WTC11 (cell line): Measurements from ENCODE around the gene RASSF9. TPM values are rescaled to one million over a fixed set of nuclear protein-coding genes. Genes with fewer than 3 reads are reported as not detected.

Source experiments
- ATAC-seq: fragments of 200-7000 bp; cut with Tn5 transposase; 2 replicates; pipeline ENCODE4 v1.10.0; 2021; ENCODE audit warnings: mild to moderate bottlenecking, moderate library complexity
- CTCF ChIA-PET: fragments of 300-600 bp; sonication (Branson Sonifier 250); formaldehyde crosslinking; loops from one replicate; lab custom pipeline; 2021; ENCODE audit warnings: antibody characterized with exemption; lab: Charles Lee
- POLR2A ChIA-PET: fragments of 350-600 bp; sonication (Branson Sonifier 250); formaldehyde crosslinking; loops from one replicate; lab custom pipeline; 2021; ENCODE audit warnings: antibody characterized with exemption; lab: Charles Lee
- DNase-seq: peaks from one replicate; pipeline ENCODE4 v3.0.0; 2021; ENCODE audit warnings: low spot score
- H3K27ac Mint-ChIP-seq: 2 replicates; pipeline ENCODE4 v1.8.0; 2021; ENCODE audit warnings: mixed read lengths
- H3K27me3 Mint-ChIP-seq: 2 replicates; pipeline ENCODE4 v1.8.0; 2021; ENCODE audit warnings: low read depth, mild to moderate bottlenecking, moderate library complexity, mixed read lengths
- H3K36me3 Mint-ChIP-seq: 2 replicates; pipeline ENCODE4 v1.8.0; 2021; ENCODE audit warnings: mixed read lengths
- H3K4me1 Mint-ChIP-seq: 2 replicates; pipeline ENCODE4 v1.8.0; 2022; ENCODE audit warnings: mixed read lengths
- H3K4me3 Mint-ChIP-seq: 2 replicates; pipeline ENCODE4 v1.8.0; 2021; ENCODE audit warnings: mild to moderate bottlenecking, moderate library complexity, mixed read lengths
- H3K9me3 Mint-ChIP-seq: 2 replicates; pipeline ENCODE4 v1.8.0; 2021; ENCODE audit warnings: mixed read lengths
- ARID4B ChIP-seq: sonication (generic); formaldehyde crosslinking; IDR thresholded peaks from 2 replicates; pipeline ENCODE4 v1.8.0; 2023; ENCODE audit warnings: missing genetic modification reagents, mild to moderate bottlenecking, borderline replicate concordance
- CREM ChIP-seq: sonication (generic); formaldehyde crosslinking; IDR thresholded peaks from 2 replicates; pipeline ENCODE4 v1.8.1; 2022; ENCODE audit warnings: mild to moderate bottlenecking, missing genetic modification reagents, moderate library complexity
- FOXK1 ChIP-seq: sonication (generic); formaldehyde crosslinking; IDR thresholded peaks from 2 replicates; pipeline ENCODE4 v1.8.0; 2022; ENCODE audit warnings: mild to moderate bottlenecking, moderate library complexity, missing genetic modification reagents
- GTF2I ChIP-seq: fragments of 250-450 bp; sonication (Bioruptor Pico); conservative IDR thresholded peaks from 2 replicates; pipeline ENCODE4 v1.4.0; 2021; ENCODE audit warnings: mild to moderate bottlenecking
- IRF1 ChIP-seq: sonication (generic); formaldehyde crosslinking; IDR thresholded peaks from 2 replicates; pipeline ENCODE4 v1.8.0; 2023; ENCODE audit warnings: missing genetic modification reagents
- MXD4 ChIP-seq: fragments of 250-450 bp; sonication (Bioruptor Pico); IDR thresholded peaks from 2 replicates; pipeline ENCODE4 v1.8.0; 2021; ENCODE audit warnings: mild to moderate bottlenecking, moderate library complexity, borderline replicate concordance
- NFYB ChIP-seq: sonication (generic); formaldehyde crosslinking; conservative IDR thresholded peaks from 2 replicates; pipeline ENCODE4 v1.8.0; 2022; ENCODE audit warnings: low read depth, missing genetic modification reagents
- NR3C1 ChIP-seq: sonication (generic); formaldehyde crosslinking; conservative IDR thresholded peaks from 2 replicates; pipeline ENCODE4 v1.8.1; 2023; ENCODE audit warnings: low read depth, mild to moderate bottlenecking, missing genetic modification reagents
- RELA ChIP-seq: sonication (generic); formaldehyde crosslinking; IDR thresholded peaks from 2 replicates; pipeline ENCODE4 v1.8.1; 2022; ENCODE audit warnings: missing genetic modification reagents, mild to moderate bottlenecking, borderline replicate concordance
- SOX15 ChIP-seq: fragments of 250-450 bp; sonication (Bioruptor Pico); IDR thresholded peaks from 2 replicates; pipeline ENCODE4 v1.9.0; 2021; ENCODE audit warnings: mild to moderate bottlenecking
- SP1 ChIP-seq: sonication (generic); formaldehyde crosslinking; conservative IDR thresholded peaks from 2 replicates; pipeline ENCODE4 v1.8.1; 2022; ENCODE audit warnings: missing genetic modification reagents
- ZBTB21 ChIP-seq: sonication (generic); formaldehyde crosslinking; IDR thresholded peaks from 2 replicates; pipeline ENCODE4 v1.8.1; 2023; ENCODE audit warnings: mild to moderate bottlenecking, missing genetic modification reagents, borderline replicate concordance
- ZNF121 ChIP-seq: sonication (generic); formaldehyde crosslinking; IDR thresholded peaks from 2 replicates; pipeline ENCODE4 v1.8.0; 2023; ENCODE audit warnings: missing genetic modification reagents
- ZNF219 ChIP-seq: sonication (generic); formaldehyde crosslinking; IDR thresholded peaks from 2 replicates; pipeline ENCODE4 v1.8.0; 2023; ENCODE audit warnings: missing genetic modification reagents, mild to moderate bottlenecking, borderline replicate concordance
- ZNF396 ChIP-seq: fragments of 250-450 bp; sonication (Bioruptor Pico); IDR thresholded peaks from 2 replicates; pipeline ENCODE4 v1.8.0; 2021; ENCODE audit warnings: mild to moderate bottlenecking, moderate library complexity, borderline replicate concordance
- ZSCAN18 ChIP-seq: fragments of 250-450 bp; sonication (Bioruptor Pico); IDR thresholded peaks from 2 replicates; pipeline ENCODE4 v2.1.2; 2022; ENCODE audit warnings: mild to moderate bottlenecking, moderate library complexity
- total RNA-seq: library from RNA; stranded (reverse); gene quantifications from 3 replicates; pipeline ENCODE4 v1.2.3, GENCODE V29; 2021
- TF ChIP-seq, protein P1 (sequence below): sonication (generic); formaldehyde crosslinking; IDR thresholded peaks from 2 replicates; pipeline ENCODE4 v1.8.1; 2023; ENCODE audit warnings: mild to moderate bottlenecking, missing genetic modification reagents
- TF ChIP-seq, protein P2 (sequence below): sonication (generic); formaldehyde crosslinking; IDR thresholded peaks from 2 replicates; pipeline ENCODE4 v1.8.1; 2022; ENCODE audit warnings: low read depth, missing genetic modification reagents, borderline replicate concordance
- TF ChIP-seq, protein P3 (sequence below): sonication (generic); formaldehyde crosslinking; IDR thresholded peaks from 2 replicates; pipeline ENCODE4 v1.8.0; 2023; ENCODE audit warnings: mild to moderate bottlenecking, missing genetic modification reagents
- TF ChIP-seq, protein P4 (sequence below): sonication (generic); formaldehyde crosslinking; IDR thresholded peaks from 2 replicates; pipeline ENCODE4 v1.8.1; 2022; ENCODE audit warnings: missing genetic modification reagents, borderline replicate concordance
- TF ChIP-seq, protein P5 (sequence below): sonication (generic); formaldehyde crosslinking; IDR thresholded peaks from 2 replicates; pipeline ENCODE4 v1.8.0; 2022; ENCODE audit warnings: mild to moderate bottlenecking, missing genetic modification reagents

The RASSF9 gene
- total RNA-seq, 1 experiment from 2014 or later = 0.33 TPM

DNA sequence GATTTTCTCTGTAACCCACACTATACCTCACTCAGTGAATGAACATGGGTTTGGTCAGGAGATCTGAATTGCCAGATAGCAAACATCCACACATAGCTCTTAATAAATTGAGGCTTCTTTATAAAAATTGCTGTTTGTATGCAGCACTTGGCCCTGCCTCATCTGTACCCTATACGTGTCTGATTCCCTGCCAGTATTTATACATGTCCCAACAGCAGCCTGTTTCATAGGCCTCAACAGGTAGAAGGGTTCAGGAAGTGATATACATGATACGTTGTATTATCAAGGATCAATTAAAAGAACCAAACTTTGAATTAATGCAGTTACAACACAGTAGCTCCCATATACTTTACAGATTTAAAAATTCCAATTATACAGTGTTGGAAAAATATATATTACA is 32.3 kb downstream of the RASSF9 start (continued):
- no peak for TF ChIP-seq ZSCAN18 (CRISPR knock-in tag)
- TF ChIP-seq, protein P1, sequence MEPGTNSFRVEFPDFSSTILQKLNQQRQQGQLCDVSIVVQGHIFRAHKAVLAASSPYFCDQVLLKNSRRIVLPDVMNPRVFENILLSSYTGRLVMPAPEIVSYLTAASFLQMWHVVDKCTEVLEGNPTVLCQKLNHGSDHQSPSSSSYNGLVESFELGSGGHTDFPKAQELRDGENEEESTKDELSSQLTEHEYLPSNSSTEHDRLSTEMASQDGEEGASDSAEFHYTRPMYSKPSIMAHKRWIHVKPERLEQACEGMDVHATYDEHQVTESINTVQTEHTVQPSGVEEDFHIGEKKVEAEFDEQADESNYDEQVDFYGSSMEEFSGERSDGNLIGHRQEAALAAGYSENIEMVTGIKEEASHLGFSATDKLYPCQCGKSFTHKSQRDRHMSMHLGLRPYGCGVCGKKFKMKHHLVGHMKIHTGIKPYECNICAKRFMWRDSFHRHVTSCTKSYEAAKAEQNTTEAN = no peak
- no peak for TF ChIP-seq NR3C1 (CRISPR knock-in tag)
- TF ChIP-seq RELA (CRISPR knock-in tag) = no peak
- TF ChIP-seq, protein P2, sequence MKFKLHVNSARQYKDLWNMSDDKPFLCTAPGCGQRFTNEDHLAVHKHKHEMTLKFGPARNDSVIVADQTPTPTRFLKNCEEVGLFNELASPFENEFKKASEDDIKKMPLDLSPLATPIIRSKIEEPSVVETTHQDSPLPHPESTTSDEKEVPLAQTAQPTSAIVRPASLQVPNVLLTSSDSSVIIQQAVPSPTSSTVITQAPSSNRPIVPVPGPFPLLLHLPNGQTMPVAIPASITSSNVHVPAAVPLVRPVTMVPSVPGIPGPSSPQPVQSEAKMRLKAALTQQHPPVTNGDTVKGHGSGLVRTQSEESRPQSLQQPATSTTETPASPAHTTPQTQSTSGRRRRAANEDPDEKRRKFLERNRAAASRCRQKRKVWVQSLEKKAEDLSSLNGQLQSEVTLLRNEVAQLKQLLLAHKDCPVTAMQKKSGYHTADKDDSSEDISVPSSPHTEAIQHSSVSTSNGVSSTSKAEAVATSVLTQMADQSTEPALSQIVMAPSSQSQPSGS = no peak
- TF ChIP-seq, protein P3, sequence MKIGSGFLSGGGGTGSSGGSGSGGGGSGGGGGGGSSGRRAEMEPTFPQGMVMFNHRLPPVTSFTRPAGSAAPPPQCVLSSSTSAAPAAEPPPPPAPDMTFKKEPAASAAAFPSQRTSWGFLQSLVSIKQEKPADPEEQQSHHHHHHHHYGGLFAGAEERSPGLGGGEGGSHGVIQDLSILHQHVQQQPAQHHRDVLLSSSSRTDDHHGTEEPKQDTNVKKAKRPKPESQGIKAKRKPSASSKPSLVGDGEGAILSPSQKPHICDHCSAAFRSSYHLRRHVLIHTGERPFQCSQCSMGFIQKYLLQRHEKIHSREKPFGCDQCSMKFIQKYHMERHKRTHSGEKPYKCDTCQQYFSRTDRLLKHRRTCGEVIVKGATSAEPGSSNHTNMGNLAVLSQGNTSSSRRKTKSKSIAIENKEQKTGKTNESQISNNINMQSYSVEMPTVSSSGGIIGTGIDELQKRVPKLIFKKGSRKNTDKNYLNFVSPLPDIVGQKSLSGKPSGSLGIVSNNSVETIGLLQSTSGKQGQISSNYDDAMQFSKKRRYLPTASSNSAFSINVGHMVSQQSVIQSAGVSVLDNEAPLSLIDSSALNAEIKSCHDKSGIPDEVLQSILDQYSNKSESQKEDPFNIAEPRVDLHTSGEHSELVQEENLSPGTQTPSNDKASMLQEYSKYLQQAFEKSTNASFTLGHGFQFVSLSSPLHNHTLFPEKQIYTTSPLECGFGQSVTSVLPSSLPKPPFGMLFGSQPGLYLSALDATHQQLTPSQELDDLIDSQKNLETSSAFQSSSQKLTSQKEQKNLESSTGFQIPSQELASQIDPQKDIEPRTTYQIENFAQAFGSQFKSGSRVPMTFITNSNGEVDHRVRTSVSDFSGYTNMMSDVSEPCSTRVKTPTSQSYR = no peak
- no peak for TF ChIP-seq ZNF121
- no peak for TF ChIP-seq CREM (CRISPR knock-in tag)
- TF ChIP-seq, all 79 proteins: peak for 0

DNA sequence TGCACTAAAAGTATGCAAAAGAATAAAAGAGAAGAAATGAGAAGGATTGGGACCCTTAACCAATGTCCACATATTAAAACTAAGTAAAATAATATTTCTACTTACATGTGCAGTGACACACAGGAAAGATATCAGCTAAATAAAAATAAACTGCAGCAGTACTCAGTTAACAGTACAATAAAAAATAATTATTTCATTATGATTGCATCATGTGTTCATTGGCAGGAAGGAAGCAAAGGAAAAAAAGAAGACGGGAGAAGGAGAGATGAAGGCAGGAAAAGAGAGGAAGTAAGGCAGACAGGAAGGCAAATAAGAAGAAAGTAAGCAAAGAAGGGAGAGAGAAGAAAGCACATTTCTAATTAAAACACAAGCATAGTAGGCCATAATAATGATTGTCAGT is 33.0 kb downstream of the RASSF9 start:
- H3K27ac Mint-ChIP-seq = no peak overlapping the region
- POLR2A ChIA-PET = no interaction called here
- TF ChIP-seq, protein P4, sequence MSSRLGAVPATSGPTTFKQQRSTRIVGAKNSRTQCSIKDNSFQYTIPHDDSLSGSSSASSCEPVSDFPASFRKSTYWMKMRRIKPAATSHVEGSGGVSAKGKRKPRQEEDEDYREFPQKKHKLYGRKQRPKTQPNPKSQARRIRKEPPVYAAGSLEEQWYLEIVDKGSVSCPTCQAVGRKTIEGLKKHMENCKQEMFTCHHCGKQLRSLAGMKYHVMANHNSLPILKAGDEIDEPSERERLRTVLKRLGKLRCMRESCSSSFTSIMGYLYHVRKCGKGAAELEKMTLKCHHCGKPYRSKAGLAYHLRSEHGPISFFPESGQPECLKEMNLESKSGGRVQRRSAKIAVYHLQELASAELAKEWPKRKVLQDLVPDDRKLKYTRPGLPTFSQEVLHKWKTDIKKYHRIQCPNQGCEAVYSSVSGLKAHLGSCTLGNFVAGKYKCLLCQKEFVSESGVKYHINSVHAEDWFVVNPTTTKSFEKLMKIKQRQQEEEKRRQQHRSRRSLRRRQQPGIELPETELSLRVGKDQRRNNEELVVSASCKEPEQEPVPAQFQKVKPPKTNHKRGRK = no peak
- TF ChIP-seq ZNF396 (CRISPR knock-in tag) = no peak
- no peak for TF ChIP-seq SOX15 (CRISPR knock-in tag)
- TF ChIP-seq SP1 (CRISPR knock-in tag) = no peak
- no peak for TF ChIP-seq ARID4B
- no peak for TF ChIP-seq ZBTB21 (CRISPR knock-in tag)
- TF ChIP-seq MXD4 (CRISPR knock-in tag) = no peak
- no peak for TF ChIP-seq FOXK1 (CRISPR knock-in tag)
- TF ChIP-seq ZNF219 (CRISPR knock-in tag) = no peak
- no peak for TF ChIP-seq IRF1
- TF ChIP-seq NFYB (CRISPR knock-in tag) = no peak
- TF ChIP-seq GTF2I (CRISPR knock-in tag) = no peak
- TF ChIP-seq, protein P5, sequence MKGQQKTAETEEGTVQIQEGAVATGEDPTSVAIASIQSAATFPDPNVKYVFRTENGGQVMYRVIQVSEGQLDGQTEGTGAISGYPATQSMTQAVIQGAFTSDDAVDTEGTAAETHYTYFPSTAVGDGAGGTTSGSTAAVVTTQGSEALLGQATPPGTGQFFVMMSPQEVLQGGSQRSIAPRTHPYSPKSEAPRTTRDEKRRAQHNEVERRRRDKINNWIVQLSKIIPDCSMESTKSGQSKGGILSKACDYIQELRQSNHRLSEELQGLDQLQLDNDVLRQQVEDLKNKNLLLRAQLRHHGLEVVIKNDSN (CRISPR knock-in tag) = no peak

More for the DNA sequence above, 33.0 kb downstream of the RASSF9 start:
- CTCF ChIA-PET = no interaction called here
- Mint-ChIP-seq H3K4me3 (no peak overlapping the region), H3K27me3 (no peaks in the 10 kb centered on the region), H3K36me3 (no peaks in the 10 kb centered on the region), H3K4me1 (peaks cover 3% of the 10 kb centered on the region; the same call in 1 of the 2 replicates), H3K9me3 (0 out of 2 replicates have a peak, but pooled peaks cover 3% of the 10 kb centered on the region)
- DNase-seq (no peak), ATAC-seq (no peak)
